Measurements from ENCODE around the gene MYH3. TPM values are rescaled to one million over a fixed set of nuclear protein-coding genes. Genes with fewer than 3 reads are reported as not detected.

Gene MYH3
- total RNA-seq, 1 experiment from 2014 or later = 1.6 TPM

GRCh38 chr17:10697092-10698081, 40.3 kb upstream of the MYH3 start, which contains the start of the genes ADPRM and SCO1 (continued):
- no peak for TF ChIP-seq NFE2L1 (CRISPR knock-in tag; IDR thresholded peaks at IDR 0.05)
- TF ChIP-seq JUN (CRISPR knock-in tag; IDR thresholded peaks at IDR 0.05) = peak; percentile 55; the same call in 1 of the 2 replicates
- TF ChIP-seq ZNF263 (CRISPR knock-in tag; IDR thresholded peaks at IDR 0.05; ENCODE audit: low read depth) = no peak
- peak; percentile 63 for TF ChIP-seq SP1 (CRISPR knock-in tag; conservative IDR thresholded peaks at IDR 0.05)
- TF ChIP-seq GABPB1 (CRISPR knock-in tag; IDR thresholded peaks at IDR 0.05) = peak; percentile 83
- peak; percentile 9 for TF ChIP-seq USF2 (CRISPR knock-in tag; IDR thresholded peaks at IDR 0.05)
- TF ChIP-seq E2F5 (CRISPR knock-in tag; IDR thresholded peaks at IDR 0.05) = peak; percentile 71
- no peak for TF ChIP-seq MYBL2 (CRISPR knock-in tag; IDR thresholded peaks at IDR 0.05)
- no peak for TF ChIP-seq ERG (CRISPR knock-in tag; IDR thresholded peaks at IDR 0.05)
- TF ChIP-seq ZNF532 (CRISPR knock-in tag; IDR thresholded peaks at IDR 0.05; ENCODE audit: borderline replicate concordance) = no peak
- TF ChIP-seq MXD4 (CRISPR knock-in tag; IDR thresholded peaks at IDR 0.05; ENCODE audit: borderline replicate concordance) = no peak
- TF ChIP-seq CBFB (CRISPR knock-in tag; IDR thresholded peaks at IDR 0.05; ENCODE audit: low read depth) = peak; percentile 94; the same call in 1 of the 2 replicates
- TF ChIP-seq ATF1 (CRISPR knock-in tag; IDR thresholded peaks at IDR 0.05) = no peak
- TF ChIP-seq FOXP1 (CRISPR knock-in tag; IDR thresholded peaks at IDR 0.05; ENCODE audit: borderline replicate concordance) = peak; percentile 53
- TF ChIP-seq PRDM15 (CRISPR knock-in tag; IDR thresholded peaks at IDR 0.05) = 0 out of 2 replicates have a peak, but pooled peaks have one; percentile 32
- TF ChIP-seq E2F4 (CRISPR knock-in tag; IDR thresholded peaks at IDR 0.05; ENCODE audit: borderline replicate concordance, low read depth) = no peak; the same call in 1 of the 2 replicates
- peak; percentile 45; the same call in 1 of the 2 replicates for TF ChIP-seq TCF7 (CRISPR knock-in tag; IDR thresholded peaks at IDR 0.05; ENCODE audit: low read depth)
- TF ChIP-seq IRF1 (CRISPR knock-in tag; IDR thresholded peaks at IDR 0.05) = peak; percentile 57; the same call in 1 of the 2 replicates
- no peak for TF ChIP-seq NFATC4 (CRISPR knock-in tag; IDR thresholded peaks at IDR 0.05)
- TF ChIP-seq CDX4 (CRISPR knock-in tag; IDR thresholded peaks at IDR 0.05; ENCODE audit: borderline replicate concordance) = no peak
- no peak for TF ChIP-seq OVOL2 (CRISPR knock-in tag; IDR thresholded peaks at IDR 0.05; ENCODE audit: borderline replicate concordance)
- TF ChIP-seq ATF3 (CRISPR knock-in tag; conservative IDR thresholded peaks at IDR 0.05) = no peak
- no peak for TF ChIP-seq CREB1 (CRISPR knock-in tag; IDR thresholded peaks at IDR 0.05)

Measured in WTC11 (cell line).